A673 (cell line): ENCODE data around the gene CYP2C9.

ENCODE experiments used
- EZH2 ChIP-seq: fragments of 200-600 bp; sonication (generic); IDR thresholded peaks from 2 replicates; pipeline ENCODE4 v1.6.1; 2017; ENCODE audit warnings: borderline replicate concordance, low read depth, mild to moderate bottlenecking, mixed read lengths, antibody characterized with exemption, low read length; ENCODE audit not compliant: poor library complexity, severe bottlenecking
- TF ChIP-seq, protein P1 (sequence below): fragments of 300-800, 200-600 bp; sonication (generic); conservative IDR thresholded peaks from 2 replicates; pipeline ENCODE4 v1.5.1; 2017; ENCODE audit warnings: low read depth, mild to moderate bottlenecking, antibody characterized with exemption, low read length, moderate library complexity, mixed read lengths

DNA sequence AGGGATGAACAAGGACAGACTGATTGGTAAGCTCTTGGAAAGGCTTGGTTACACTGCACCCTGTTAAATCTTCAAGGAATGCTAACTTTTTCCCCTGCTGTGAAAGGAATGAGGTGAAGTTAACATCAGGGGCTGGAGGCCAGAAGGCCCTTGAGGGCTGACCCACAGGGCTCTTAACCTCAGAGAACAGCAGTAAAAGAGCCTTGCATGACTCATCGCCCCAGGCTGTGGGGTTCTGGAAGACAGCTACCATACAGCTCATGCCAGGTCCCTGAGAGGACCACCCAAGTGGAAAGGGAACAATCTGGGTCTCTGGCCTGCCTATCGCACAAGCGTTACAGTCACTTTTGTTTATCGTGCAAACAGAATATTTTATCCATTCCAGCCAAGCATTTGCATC lies 54.4 kb downstream of the CYP2C9 start:
- TF ChIP-seq, protein P1, sequence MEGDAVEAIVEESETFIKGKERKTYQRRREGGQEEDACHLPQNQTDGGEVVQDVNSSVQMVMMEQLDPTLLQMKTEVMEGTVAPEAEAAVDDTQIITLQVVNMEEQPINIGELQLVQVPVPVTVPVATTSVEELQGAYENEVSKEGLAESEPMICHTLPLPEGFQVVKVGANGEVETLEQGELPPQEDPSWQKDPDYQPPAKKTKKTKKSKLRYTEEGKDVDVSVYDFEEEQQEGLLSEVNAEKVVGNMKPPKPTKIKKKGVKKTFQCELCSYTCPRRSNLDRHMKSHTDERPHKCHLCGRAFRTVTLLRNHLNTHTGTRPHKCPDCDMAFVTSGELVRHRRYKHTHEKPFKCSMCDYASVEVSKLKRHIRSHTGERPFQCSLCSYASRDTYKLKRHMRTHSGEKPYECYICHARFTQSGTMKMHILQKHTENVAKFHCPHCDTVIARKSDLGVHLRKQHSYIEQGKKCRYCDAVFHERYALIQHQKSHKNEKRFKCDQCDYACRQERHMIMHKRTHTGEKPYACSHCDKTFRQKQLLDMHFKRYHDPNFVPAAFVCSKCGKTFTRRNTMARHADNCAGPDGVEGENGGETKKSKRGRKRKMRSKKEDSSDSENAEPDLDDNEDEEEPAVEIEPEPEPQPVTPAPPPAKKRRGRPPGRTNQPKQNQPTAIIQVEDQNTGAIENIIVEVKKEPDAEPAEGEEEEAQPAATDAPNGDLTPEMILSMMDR = no peak
- TF ChIP-seq EZH2 = no peak
